HCT116 (cell line): ENCODE measurements around the gene COX4I2. TPM values are rescaled to one million over a fixed set of nuclear protein-coding genes. Genes with fewer than 3 reads are reported as not detected.

ENCODE experiments used
- ATAC-seq: fragments of 200-7000 bp; cut with Tn5 transposase; 2 replicates; pipeline ENCODE4 v1.9.1; 2020; ENCODE audit warnings: mild to moderate bottlenecking, moderate library complexity
- BruUV-seq: library from RNA; stranded (reverse); fragments of 400-500 nt; replicated peaks from 2 replicates; lab custom pipeline; 2021; lab: Mats Ljungman, UMichigan
- CTCF ChIA-PET: fragments of 300-600 bp; sonication (Branson Sonifier 250); formaldehyde crosslinking; loops from one replicate; lab custom pipeline; 2021; ENCODE audit warnings: antibody characterized with exemption; lab: Charles Lee
- POLR2A ChIA-PET: fragments of 300-600, 350-600 bp; sonication (Branson Sonifier 250); formaldehyde crosslinking; loops from one replicate; lab custom pipeline; 2021; ENCODE audit warnings: antibody characterized with exemption; lab: Charles Lee
- RAD21 ChIA-PET, 2 experiments: fragments of 300-600 bp; sonication (Branson Sonifier 250); formaldehyde crosslinking; loops; one replicate each; lab custom pipeline; 2023; ENCODE audit warnings: low total read pairs in 2 of 2; ENCODE audit not compliant: uncharacterized antibody in 2 of 2, unreplicated experiment in 2 of 2, low non-redundant PET in 1 of 2; lab: Charles Lee
- DNase-seq: peaks from one replicate; pipeline ENCODE4 v3.0.0-alpha.2; 2010; ENCODE audit warnings: low read depth, low spot score
- H2AFZ ChIP-seq: fragments of 200-600 bp; shearing (Covaris generic), sonication (generic); 2 replicates; pipeline ENCODE4 v1.6.1; 2017; ENCODE audit warnings: low read depth, mixed run types, mixed read lengths, antibody characterized with exemption, low read length; ENCODE audit not compliant: poor library complexity, severe bottlenecking
- H3K27ac ChIP-seq: 2 replicates; pipeline ENCODE4 v1.5.1; 2012; ENCODE audit warnings: low read depth, low read length
- H3K27me3 ChIP-seq: fragments of 200-600 bp; sonication (generic); 2 replicates; pipeline ENCODE4 v1.6.1; 2016; ENCODE audit warnings: mixed run types, low read length, mixed read lengths; ENCODE audit not compliant: insufficient read depth
- H3K36me3 ChIP-seq, 2 experiments: fragments of 200-500 bp in 1 of 2; fragments of 200-600 bp in 1 of 2; sonication (Bioruptor generic) in 1 of 2; sonication (generic) in 1 of 2; 2 replicates each; pipeline versions ENCODE4 v1.5.1 to v1.6.1; 2014 to 2016; ENCODE audit warnings: low read length in 2 of 2, inconsistent platforms in 1 of 2, mixed read lengths in 1 of 2, mixed run types in 1 of 2; ENCODE audit not compliant: insufficient read depth in 2 of 2, control insufficient read depth in 1 of 2
- H3K4me1 ChIP-seq, 2 experiments: fragments of 200-600 bp in 1 of 2; sonication (generic) in 1 of 2; 2 replicates each; pipeline versions ENCODE4 v1.5.1 to v1.6.1; 2012 to 2017; ENCODE audit warnings: low read length in 2 of 2, inconsistent platforms in 1 of 2, mild to moderate bottlenecking in 1 of 2, mixed read lengths in 1 of 2, mixed run types in 1 of 2, moderate library complexity in 1 of 2; ENCODE audit not compliant: insufficient read depth in 2 of 2, control insufficient read depth in 1 of 2
- H3K4me2 ChIP-seq: fragments of 200-600 bp; sonication (generic); 2 replicates; pipeline ENCODE4 v1.6.1; 2017; ENCODE audit warnings: mixed run types, low read length, mixed read lengths
- H3K4me3 ChIP-seq, 2 experiments: fragments of 200-600 bp in 1 of 2; sonication (generic) in 1 of 2; replicated peaks in 1 of 2; 2 replicates each; pipeline ENCODE4 v1.5.1; 2011 to 2016; ENCODE audit warnings: low read length in 2 of 2, control low read depth in 1 of 2, low read depth in 1 of 2, mild to moderate bottlenecking in 1 of 2, mixed read lengths in 1 of 2, mixed run types in 1 of 2
- H3K79me2 ChIP-seq: fragments of 200-600 bp; sonication (generic); 2 replicates; pipeline ENCODE4 v1.6.1; 2017; ENCODE audit warnings: mild to moderate bottlenecking, mixed run types, low read length, moderate library complexity, mixed read lengths; ENCODE audit not compliant: insufficient read depth
- H3K9ac ChIP-seq: fragments of 200-600 bp; sonication (generic); 2 replicates; pipeline ENCODE4 v1.6.1; 2016; ENCODE audit warnings: low read length, mixed read lengths
- H3K9me2 ChIP-seq: fragments of 200-600 bp; sonication (generic), shearing (Covaris generic); 2 replicates; pipeline ENCODE4 v1.6.1; 2017; ENCODE audit warnings: mixed run types, mild to moderate bottlenecking, moderate library complexity; ENCODE audit not compliant: insufficient read depth
- H3K9me3 ChIP-seq, 2 experiments: fragments of 200-500 bp in 1 of 2; fragments of 200-600 bp in 1 of 2; sonication (Bioruptor generic) in 1 of 2; sonication (generic) in 1 of 2; 2 replicates each; pipeline ENCODE4 v1.6.1; 2014 to 2017; ENCODE audit warnings: low read length in 2 of 2, mixed read lengths in 2 of 2, inconsistent platforms in 1 of 2, low read depth in 1 of 2, mild to moderate bottlenecking in 1 of 2, mixed run types in 1 of 2, moderate library complexity in 1 of 2; ENCODE audit not compliant: control insufficient read depth in 1 of 2, insufficient read depth in 1 of 2
- H4K20me1 ChIP-seq: fragments of 200-600 bp; sonication (generic), shearing (Covaris generic); 2 replicates; pipeline ENCODE4 v1.6.1; 2017; ENCODE audit warnings: mixed run types, mild to moderate bottlenecking, moderate library complexity; ENCODE audit not compliant: insufficient read depth
- ATF3 ChIP-seq: IDR thresholded peaks from 2 replicates; pipeline ENCODE4 v1.6.1; 2012
- CBX3 ChIP-seq: IDR thresholded peaks from 2 replicates; pipeline ENCODE4 v1.6.1; 2012; ENCODE audit warnings: low read depth
- FOSL1 ChIP-seq: IDR thresholded peaks from 2 replicates; pipeline ENCODE4 v1.6.1; 2012; ENCODE audit warnings: low read depth
- JUND ChIP-seq: IDR thresholded peaks from 2 replicates; pipeline ENCODE4 v1.6.1; 2012
- POLR2A ChIP-seq: IDR thresholded peaks from 2 replicates; pipeline ENCODE4 v1.7.0; 2011; ENCODE audit warnings: borderline replicate concordance; ENCODE audit not compliant: insufficient read depth, insufficient read length; ENCODE audit errors: extremely low read depth
- REST ChIP-seq: IDR thresholded peaks from 2 replicates; pipeline ENCODE4 v1.6.1; 2012; ENCODE audit warnings: low read depth
- SIN3A ChIP-seq: IDR thresholded peaks from 2 replicates; pipeline ENCODE4 v1.6.1; 2012; ENCODE audit warnings: low read depth
- SRF ChIP-seq: IDR thresholded peaks from 2 replicates; pipeline ENCODE4 v1.6.1; 2012; ENCODE audit warnings: low read depth
- ZBTB33 ChIP-seq: IDR thresholded peaks from 2 replicates; pipeline ENCODE4 v1.6.1; 2011; ENCODE audit warnings: mild to moderate bottlenecking, low read length, moderate library complexity; ENCODE audit not compliant: insufficient replicate concordance; ENCODE audit errors: extremely low read depth
- ZFX ChIP-seq: fragments of 450-650 bp; IDR thresholded peaks from 2 replicates; pipeline ENCODE4 v1.6.1; 2017
- ZNF274 ChIP-seq: fragments of 200-500 bp; sonication (Bioruptor generic); IDR thresholded peaks from 2 replicates; pipeline ENCODE4 v1.6.1; 2014; ENCODE audit warnings: mild to moderate bottlenecking, low read depth, low read length, inconsistent platforms
- intact Hi-C: fragments of 100-400 bp; cut with micrococcal nuclease; formaldehyde crosslinking; loops from 2 replicates; pipeline ENCODE4 v1.10.0; 2022
- total RNA-seq: library from RNA; stranded (reverse); gene quantifications from one replicate; pipeline ENCODE4 v1.2.1, GENCODE V29; 2021; ENCODE audit not compliant: unreplicated experiment
- TF ChIP-seq, protein P1 (sequence below), 3 experiments: fragments of 200-600 bp in 1 of 3; sonication (generic) in 1 of 3; IDR thresholded peaks in 2 of 3; conservative IDR thresholded peaks in 1 of 3; 2 replicates each; pipeline ENCODE4 v1.5.1; 2012 to 2017; ENCODE audit warnings: low read depth in 2 of 3, low read length in 2 of 3, antibody characterized with exemption in 1 of 3, borderline replicate concordance in 1 of 3, control low read depth in 1 of 3, mild to moderate bottlenecking in 1 of 3, mixed read lengths in 1 of 3, mixed run types in 1 of 3, moderate library complexity in 1 of 3; ENCODE audit not compliant: insufficient read depth in 1 of 3

The COX4I2 gene
- total RNA-seq, 1 experiment from 2014 or later, result not detected

- H4K20me1 ChIP-seq, result no peaks in the 10 kb centered on the region
- H3K4me3 ChIP-seq, result no peak overlapping the region
- no peak overlapping the region for H3K27ac ChIP-seq
- no peaks in the 10 kb centered on the region for H3K79me2 ChIP-seq
- no peaks in the 10 kb centered on the region for H3K9me3 ChIP-seq
- no TSS peak for BruUV-seq
- POLR2A ChIA-PET, result no interaction called here
- TF ChIP-seq ZNF274 (no peak), JUND (no peak), CBX3 (no peak), ZFX (no peak), FOSL1 (no peak), SIN3A (no peak), POLR2A (no peak), SRF (no peak)
- H3K36me3 ChIP-seq, result no peaks in the 10 kb centered on the region
- H3K4me1 ChIP-seq, result peaks cover 23 to 26% of the 10 kb centered on the region in 2 experiments
- CTCF ChIA-PET, result interaction anchor here (0.7 to 2.4 kb wide), 3 partner anchors 19 to 58 kb away, joined by 3 to 9 read pairs (median 4); no protein-coding TSS in a partner anchor
- H3K9me2 ChIP-seq, result no peaks in the 10 kb centered on the region
- no peak overlapping the region for H3K4me2 ChIP-seq
- RAD21 ChIA-PET, result no interaction called here
- intact Hi-C loops, result no loop called here
- no peak for ATAC-seq
- no peak overlapping the region for H3K9ac ChIP-seq
- no peak overlapping the region for H2AFZ ChIP-seq
- H3K27me3 ChIP-seq, result no peaks in the 10 kb centered on the region
- DNase-seq, result no peak
These were observed 22.3 kb upstream of the COX4I2 start for GRCh38 chr20:31615416-31615815.

DNA sequence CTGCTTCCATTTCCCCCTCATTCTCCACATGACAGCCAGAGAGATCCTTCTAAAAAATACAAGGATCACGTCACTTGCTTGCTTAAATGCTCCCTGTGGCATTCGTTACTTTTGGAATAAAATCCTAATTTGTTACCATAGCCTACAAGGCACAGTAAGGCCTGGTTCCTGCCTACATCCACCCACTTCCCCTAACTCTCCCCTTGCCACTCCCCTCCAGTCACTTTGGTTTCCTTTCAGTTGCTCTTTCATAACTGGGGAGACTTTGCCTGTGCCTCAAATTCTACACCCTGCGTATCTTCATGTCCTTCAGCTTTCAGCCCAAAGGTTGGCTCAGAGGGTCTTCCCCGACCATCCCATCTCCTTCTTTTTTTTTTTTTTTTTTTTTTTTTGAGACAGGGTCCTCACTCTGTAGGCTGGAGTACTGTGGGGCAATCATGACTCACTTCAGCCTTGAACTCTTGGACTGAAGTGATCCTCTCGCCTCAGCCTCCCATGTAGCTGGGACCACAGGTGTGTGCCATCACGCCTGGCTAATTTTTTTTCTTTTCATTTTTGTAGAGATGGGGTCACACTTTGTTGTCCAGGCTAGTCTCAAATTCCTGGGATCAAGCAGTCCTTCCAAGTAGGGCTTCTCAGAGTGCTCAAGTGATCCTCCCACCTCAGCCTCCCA is 20.1 kb upstream of the COX4I2 start:
- Histone ChIP-seq H3K27me3 (no peaks in the 10 kb centered on the region), H4K20me1 (no peaks in the 10 kb centered on the region), H3K27ac (no peak overlapping the region), H3K9ac (no peak overlapping the region), H3K4me1 (peaks cover 1 to 5% of the 10 kb centered on the region in 2 experiments; a peak in 3 of 4 replicates), H2AFZ (no peak overlapping the region), H3K79me2 (no peaks in the 10 kb centered on the region), H3K4me3 (no peak overlapping the region), H3K9me2 (no peaks in the 10 kb centered on the region), H3K36me3 (no peaks in the 10 kb centered on the region), H3K9me3 (no peaks in the 10 kb centered on the region), H3K4me2 (no peak overlapping the region)
- ATAC-seq, result no peak
- intact Hi-C loops, result no loop called here
- POLR2A ChIA-PET, result interaction anchor here (1.0 to 1.6 kb wide), 2 partner anchors 13 to 51 kb away, joined by 3 to 4 read pairs; partner anchors contain the start of gene ID1
- CTCF ChIA-PET, result interaction anchor here (1.0 kb wide), 1 partner anchor 60 kb away, joined by 8 read pairs; no protein-coding TSS in a partner anchor
- no TSS peak for BruUV-seq
- no peak for DNase-seq
- RAD21 ChIA-PET, result no interaction called here
- TF ChIP-seq ZBTB33, result no peak
- no peak for TF ChIP-seq ATF3
- TF ChIP-seq, protein P1, sequence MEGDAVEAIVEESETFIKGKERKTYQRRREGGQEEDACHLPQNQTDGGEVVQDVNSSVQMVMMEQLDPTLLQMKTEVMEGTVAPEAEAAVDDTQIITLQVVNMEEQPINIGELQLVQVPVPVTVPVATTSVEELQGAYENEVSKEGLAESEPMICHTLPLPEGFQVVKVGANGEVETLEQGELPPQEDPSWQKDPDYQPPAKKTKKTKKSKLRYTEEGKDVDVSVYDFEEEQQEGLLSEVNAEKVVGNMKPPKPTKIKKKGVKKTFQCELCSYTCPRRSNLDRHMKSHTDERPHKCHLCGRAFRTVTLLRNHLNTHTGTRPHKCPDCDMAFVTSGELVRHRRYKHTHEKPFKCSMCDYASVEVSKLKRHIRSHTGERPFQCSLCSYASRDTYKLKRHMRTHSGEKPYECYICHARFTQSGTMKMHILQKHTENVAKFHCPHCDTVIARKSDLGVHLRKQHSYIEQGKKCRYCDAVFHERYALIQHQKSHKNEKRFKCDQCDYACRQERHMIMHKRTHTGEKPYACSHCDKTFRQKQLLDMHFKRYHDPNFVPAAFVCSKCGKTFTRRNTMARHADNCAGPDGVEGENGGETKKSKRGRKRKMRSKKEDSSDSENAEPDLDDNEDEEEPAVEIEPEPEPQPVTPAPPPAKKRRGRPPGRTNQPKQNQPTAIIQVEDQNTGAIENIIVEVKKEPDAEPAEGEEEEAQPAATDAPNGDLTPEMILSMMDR (IDR thresholded peaks at IDR 0.05 in 2 of 3, conservative IDR thresholded peaks at IDR 0.05 in 1 of 3; ENCODE audit: borderline replicate concordance in 1 of 3, insufficient read depth in 1 of 3, low read depth in 2 of 3, low read length in 2 of 3), result no peak
- no peak for TF ChIP-seq REST
- no peak for TF ChIP-seq CBX3
- TF ChIP-seq FOSL1, result no peak
